ENCODE measurements around the gene ARHGAP45.

Gene ARHGAP45

GRCh38 chr19:1072371-1073015 is 5.5 kb downstream of the ARHGAP45 start:
- no peak for TF ChIP-seq CTCF (IDR thresholded peaks at IDR 0.05; ENCODE audit: low read depth, low read length)
- H3K4me3 ChIP-seq (ENCODE audit: low read depth, low read length), result no peak overlapping the region
- no peaks in the 10 kb centered on the region for H3K9me3 ChIP-seq (ENCODE audit: severe bottlenecking)
- DNase-seq, result no peak
- H3K27me3 ChIP-seq (ENCODE audit: insufficient read depth, low read depth, severe bottlenecking), result no peaks in the 10 kb centered on the region
- H3K27ac ChIP-seq, result no peak overlapping the region
- H3K36me3 ChIP-seq, result no peaks in the 10 kb centered on the region

- Histone ChIP-seq H3K27ac (no peak overlapping the region), H3K36me3 (no peaks in the 10 kb centered on the region), H3K4me3 (ENCODE audit: low read depth, low read length) (no peak overlapping the region), H3K27me3 (ENCODE audit: insufficient read depth, low read depth, severe bottlenecking) (no peaks in the 10 kb centered on the region), H3K9me3 (ENCODE audit: severe bottlenecking) (no peaks in the 10 kb centered on the region)
- no peak for DNase-seq
- no peak for TF ChIP-seq CTCF (IDR thresholded peaks at IDR 0.05; ENCODE audit: low read depth, low read length)
Measured at GRCh38 chr19:1073063-1073955, 6.3 kb downstream of the ARHGAP45 start.

- no peak for TF ChIP-seq CTCF (IDR thresholded peaks at IDR 0.05; ENCODE audit: low read depth, low read length)
- H3K36me3 ChIP-seq, result no peaks in the 10 kb centered on the region
- DNase-seq, result no peak
- no peak overlapping the region for H3K4me3 ChIP-seq (ENCODE audit: low read depth, low read length)
- H3K27ac ChIP-seq, result no peak overlapping the region
- H3K27me3 ChIP-seq (ENCODE audit: insufficient read depth, low read depth, severe bottlenecking), result no peaks in the 10 kb centered on the region
- H3K9me3 ChIP-seq (ENCODE audit: severe bottlenecking), result no peaks in the 10 kb centered on the region
Measured at GRCh38 chr19:1073956-1074517, 7.1 kb downstream of the ARHGAP45 start.

GRCh38 chr19:1074544-1075283 is 7.7 kb downstream of the ARHGAP45 start:
- H3K9me3 ChIP-seq (ENCODE audit: severe bottlenecking), result no peaks in the 10 kb centered on the region
- H3K36me3 ChIP-seq, result no peaks in the 10 kb centered on the region
- no peak for DNase-seq
- no peak for TF ChIP-seq CTCF (IDR thresholded peaks at IDR 0.05; ENCODE audit: low read depth, low read length)
- H3K27ac ChIP-seq, result no peak overlapping the region
- no peaks in the 10 kb centered on the region for H3K27me3 ChIP-seq (ENCODE audit: insufficient read depth, low read depth, severe bottlenecking)
- no peak overlapping the region for H3K4me3 ChIP-seq (ENCODE audit: low read depth, low read length)

- H3K27ac ChIP-seq, result no peak overlapping the region
- H3K9me3 ChIP-seq (ENCODE audit: severe bottlenecking), result no peaks in the 10 kb centered on the region
- no peaks in the 10 kb centered on the region; the same call in 1 of the 2 replicates for H3K36me3 ChIP-seq
- H3K4me3 ChIP-seq (ENCODE audit: low read depth, low read length), result no peak overlapping the region
- no peaks in the 10 kb centered on the region for H3K27me3 ChIP-seq (ENCODE audit: insufficient read depth, low read depth, severe bottlenecking)
- TF ChIP-seq CTCF (IDR thresholded peaks at IDR 0.05; ENCODE audit: low read depth, low read length), result no peak
- DNase-seq, result no peak
Measured at GRCh38 chr19:1076046-1076386, 9.0 kb downstream of the ARHGAP45 start.

Measured in WERI-Rb-1 (cell line).